Endothelial cell of umbilical vein (primary cell): Measurements from ENCODE around the gene UBE2M. TPM values are rescaled to one million over a fixed set of nuclear protein-coding genes. Genes with fewer than 3 reads are reported as not detected.

Source experiments
- BruUV-seq: library from RNA; stranded (reverse); fragments of 400-500 nt; replicated peaks from 2 replicates; lab custom pipeline; 2021; lab: Mats Ljungman, UMichigan
- CTCF ChIA-PET: fragments of 300-600, 350-600 bp; sonication (Branson Sonifier 250); formaldehyde crosslinking; loops from one replicate; lab custom pipeline; 2021; ENCODE audit warnings: antibody characterized with exemption, inconsistent platforms; lab: Charles Lee
- POLR2A ChIA-PET: fragments of 300-600, 350-600 bp; sonication (Branson Sonifier 250); formaldehyde crosslinking; loops from one replicate; lab custom pipeline; 2021; ENCODE audit warnings: antibody characterized with exemption, inconsistent platforms; lab: Charles Lee
- DNase-seq: peaks from one replicate; pipeline ENCODE4 v3.0.0-alpha.2; 2011; ENCODE audit warnings: low read depth, low spot score
- FAIRE-seq: peaks from 2 replicates; lab custom pipeline; 2011; peaks lifted over from hg19 to GRCh38; lab: Jason Lieb, UNC
- H2AFZ ChIP-seq: 2 replicates; pipeline ENCODE4 v1.6.0; 2012; ENCODE audit warnings: low read depth, low read length, control low read depth, inconsistent platforms
- H3K27ac ChIP-seq: 2 replicates; pipeline ENCODE4 v1.5.1; 2011; ENCODE audit warnings: low read depth, mild to moderate bottlenecking, control low read depth, low read length, moderate library complexity; ENCODE audit not compliant: insufficient read depth
- H3K27me3 ChIP-seq, 2 experiments: 2 replicates each; pipeline versions ENCODE4 v1.6.0 to v1.6.1; 2011; ENCODE audit warnings: low read length in 2 of 2, mixed read lengths in 1 of 2; ENCODE audit not compliant: control insufficient read depth in 2 of 2, insufficient read depth in 2 of 2
- H3K36me3 ChIP-seq, 2 experiments: 2 replicates in 1 of 2; 3 replicates in 1 of 2; pipeline ENCODE4 v1.5.1; 2011; ENCODE audit warnings: low read length in 2 of 2, mild to moderate bottlenecking in 1 of 2, moderate library complexity in 1 of 2; ENCODE audit not compliant: control insufficient read depth in 2 of 2, insufficient read depth in 2 of 2; ENCODE audit errors: extremely low read depth in 1 of 2
- H3K4me1 ChIP-seq: 3 replicates; pipeline ENCODE4 v1.5.1; 2011; ENCODE audit warnings: mild to moderate bottlenecking, low read length; ENCODE audit not compliant: control insufficient read depth, insufficient read depth; ENCODE audit errors: extremely low read depth
- H3K4me2 ChIP-seq: 2 replicates; pipeline ENCODE4 v1.6.1; 2011; ENCODE audit warnings: low read length, control low read depth, mixed read lengths; ENCODE audit not compliant: insufficient read depth
- H3K4me3 ChIP-seq, 3 experiments: fragments of 200-600 bp in 1 of 3; sonication (generic), shearing (Covaris generic) in 1 of 3; replicated peaks in 1 of 3; 2 replicates each; pipeline ENCODE4 v1.5.1; 2011 to 2016; ENCODE audit warnings: control low read depth in 3 of 3, low read length in 3 of 3, mild to moderate bottlenecking in 2 of 3, inconsistent platforms in 1 of 3, low read depth in 1 of 3, moderate library complexity in 1 of 3; ENCODE audit not compliant: insufficient read depth in 1 of 3
- H3K79me2 ChIP-seq: 2 replicates; pipeline ENCODE4 v1.6.0; 2012; ENCODE audit warnings: low read length, inconsistent platforms; ENCODE audit not compliant: control insufficient read depth, insufficient read depth
- H3K9ac ChIP-seq: replicated peaks from 2 replicates; pipeline ENCODE3; 2011; ENCODE audit warnings: low read length, control low read depth; ENCODE audit not compliant: insufficient read depth; ENCODE audit errors: extremely low read depth
- H3K9me1 ChIP-seq: replicated peaks from 3 replicates; pipeline ENCODE4 v1.6.0; 2011; ENCODE audit warnings: mild to moderate bottlenecking, low read length; ENCODE audit not compliant: control insufficient read depth, insufficient read depth; ENCODE audit errors: extremely low read depth
- H3K9me3 ChIP-seq: replicated peaks from 2 replicates; pipeline ENCODE4 v1.5.1; 2012; ENCODE audit warnings: low read length, inconsistent platforms; ENCODE audit not compliant: control insufficient read depth, insufficient read depth
- H4K20me1 ChIP-seq: replicated peaks from 2 replicates; pipeline ENCODE3; 2011; ENCODE audit warnings: mild to moderate bottlenecking, low read length; ENCODE audit not compliant: control insufficient read depth, insufficient read depth; ENCODE audit errors: extremely low read depth
- EZH2 ChIP-seq: IDR thresholded peaks from 2 replicates; pipeline ENCODE4 v1.6.1; 2012; ENCODE audit warnings: borderline replicate concordance, low read depth, mild to moderate bottlenecking, moderate library complexity, low read length, inconsistent platforms; ENCODE audit not compliant: severe bottlenecking
- GATA2 ChIP-seq: IDR thresholded peaks from 2 replicates; pipeline ENCODE4 v1.7.0; 2011; ENCODE audit warnings: low read depth, mild to moderate bottlenecking, moderate library complexity, mixed read lengths, low read length; ENCODE audit not compliant: insufficient read length, insufficient read depth
- JUN ChIP-seq: IDR thresholded peaks from 2 replicates; pipeline ENCODE4 v1.6.1; 2011; ENCODE audit warnings: borderline replicate concordance, low read depth; ENCODE audit not compliant: insufficient read length, insufficient read depth
- MYC ChIP-seq: IDR thresholded peaks from one replicate; pipeline ENCODE4 v1.6.1; 2011; ENCODE audit warnings: mild to moderate bottlenecking, low read depth, low read length
- POLR2A ChIP-seq: IDR thresholded peaks from 2 replicates; pipeline ENCODE4 v1.6.1; 2012; ENCODE audit warnings: low read depth, mild to moderate bottlenecking, control low read depth, low read length
- POLR2AphosphoS5 ChIP-seq: IDR thresholded peaks from 2 replicates; pipeline ENCODE4 v1.6.1; 2012; ENCODE audit warnings: low read depth, mild to moderate bottlenecking, control low read depth, low read length, moderate library complexity; ENCODE audit not compliant: insufficient read depth
- dilution Hi-C: fragments of 300-500 bp; cut with MboI; formaldehyde crosslinking; loops from one replicate; pipeline ENCODE4 v1.15.0; 2019; ENCODE audit warnings: low sequenced_read_pairs; ENCODE audit not compliant: extremely low pct_ligation_motif_present
- intact Hi-C: fragments of 100-400 bp; cut with micrococcal nuclease; formaldehyde crosslinking; loops from one replicate; pipeline ENCODE4 v1.10.0; 2022
- polyA plus RNA-seq, 4 experiments: library from polyadenylated mRNA; depleted of rRNA in 3 of 4; stranded (reverse) in 3 of 4; unstranded in 1 of 4; fragments of >200 nt; gene quantifications; 2 replicates each; pipeline versions ENCODE4 v1.2.1 to v1.2.3, GENCODE V29; 2011 to 2012; ENCODE audit warnings: missing spikeins in 1 of 4
- total RNA-seq: library from RNA; stranded (reverse); gene quantifications from 2 replicates; pipeline ENCODE4 v1.2.3, GENCODE V29; 2021
- TF ChIP-seq, protein P1 (sequence below), 2 donors: IDR thresholded peaks; 1 replicate in 1 of 2; 2 replicates in 1 of 2; pipeline ENCODE4 v1.5.1; 2011; ENCODE audit warnings: low read length in 2 of 2, mild to moderate bottlenecking in 2 of 2, moderate library complexity in 2 of 2, control low read depth in 1 of 2, inconsistent platforms in 1 of 2, low read depth in 1 of 2; ENCODE audit not compliant: insufficient read depth in 1 of 2; ENCODE audit errors: extremely low read depth in 1 of 2
- TF ChIP-seq, protein P2 (sequence below): IDR thresholded peaks from 2 replicates; pipeline ENCODE4 v1.6.1; 2011; ENCODE audit not compliant: insufficient read depth, insufficient read length

UBE2M gene
- total and polyA plus RNA-seq, 2 donors (not counting 3 experiments of a cell fraction or from before 2014, with no cell fraction given) = 87.8 to 102 TPM

DNA sequence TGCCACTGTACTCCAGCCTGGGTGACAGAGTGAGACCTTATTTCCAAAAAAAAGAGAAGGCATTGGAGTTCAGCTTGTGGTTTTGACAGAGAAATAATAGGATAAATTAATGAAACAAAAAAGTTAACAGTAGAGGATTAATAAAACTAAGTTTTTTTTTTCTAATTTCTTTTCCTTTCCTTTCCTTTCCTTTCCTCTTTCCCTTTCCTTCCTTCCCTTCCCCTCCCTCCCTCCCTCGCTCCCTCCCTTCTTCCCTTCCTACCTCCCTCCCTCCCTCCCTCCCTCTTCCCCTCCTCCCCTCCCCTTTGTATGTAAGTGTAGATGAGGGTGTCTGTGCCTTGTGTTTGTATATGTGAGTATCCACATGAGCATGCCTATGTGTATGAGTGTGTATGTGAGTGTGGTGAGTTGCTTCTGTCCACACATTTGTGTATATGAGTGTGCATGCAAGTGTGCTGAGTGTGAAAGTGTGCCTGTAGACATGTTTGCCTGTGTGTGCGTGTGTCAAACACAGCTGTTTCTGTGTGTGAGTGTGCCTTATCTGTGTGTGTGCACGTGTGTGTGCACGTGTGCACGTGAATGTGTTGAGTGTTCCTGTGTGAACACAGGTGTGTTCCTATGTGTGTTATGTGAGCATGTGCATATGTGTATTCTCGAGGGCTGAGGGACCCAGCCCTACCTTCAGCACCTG is 27.2 kb upstream of the UBE2M start:
- no peak overlapping the region for H3K4me3 ChIP-seq
- H3K36me3 ChIP-seq = peaks cover 0 to 16% of the 10 kb centered on the region in 2 experiments
- dilution Hi-C loops (no loop called here), intact Hi-C loops (no loop called here)
- no peak overlapping the region for H3K9ac ChIP-seq
- no peak overlapping the region for H2AFZ ChIP-seq
- no peak for DNase-seq
- no peaks in the 10 kb centered on the region for H3K9me1 ChIP-seq
- TF ChIP-seq, protein P1, sequence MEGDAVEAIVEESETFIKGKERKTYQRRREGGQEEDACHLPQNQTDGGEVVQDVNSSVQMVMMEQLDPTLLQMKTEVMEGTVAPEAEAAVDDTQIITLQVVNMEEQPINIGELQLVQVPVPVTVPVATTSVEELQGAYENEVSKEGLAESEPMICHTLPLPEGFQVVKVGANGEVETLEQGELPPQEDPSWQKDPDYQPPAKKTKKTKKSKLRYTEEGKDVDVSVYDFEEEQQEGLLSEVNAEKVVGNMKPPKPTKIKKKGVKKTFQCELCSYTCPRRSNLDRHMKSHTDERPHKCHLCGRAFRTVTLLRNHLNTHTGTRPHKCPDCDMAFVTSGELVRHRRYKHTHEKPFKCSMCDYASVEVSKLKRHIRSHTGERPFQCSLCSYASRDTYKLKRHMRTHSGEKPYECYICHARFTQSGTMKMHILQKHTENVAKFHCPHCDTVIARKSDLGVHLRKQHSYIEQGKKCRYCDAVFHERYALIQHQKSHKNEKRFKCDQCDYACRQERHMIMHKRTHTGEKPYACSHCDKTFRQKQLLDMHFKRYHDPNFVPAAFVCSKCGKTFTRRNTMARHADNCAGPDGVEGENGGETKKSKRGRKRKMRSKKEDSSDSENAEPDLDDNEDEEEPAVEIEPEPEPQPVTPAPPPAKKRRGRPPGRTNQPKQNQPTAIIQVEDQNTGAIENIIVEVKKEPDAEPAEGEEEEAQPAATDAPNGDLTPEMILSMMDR (IDR thresholded peaks at IDR 0.05; ENCODE audit: extremely low read depth in 1 of 2, insufficient read depth in 1 of 2, low read depth in 1 of 2, low read length in 2 of 2) = no peak
- TF ChIP-seq MYC = no peak
- TF ChIP-seq GATA2 = no peak
- TF ChIP-seq POLR2AphosphoS5 = no peak
- no peak for TF ChIP-seq POLR2A
- TF ChIP-seq, protein P2, sequence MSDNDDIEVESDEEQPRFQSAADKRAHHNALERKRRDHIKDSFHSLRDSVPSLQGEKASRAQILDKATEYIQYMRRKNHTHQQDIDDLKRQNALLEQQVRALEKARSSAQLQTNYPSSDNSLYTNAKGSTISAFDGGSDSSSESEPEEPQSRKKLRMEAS = no peak
- no peak for TF ChIP-seq JUN
- TF ChIP-seq EZH2 = no peak
- no peak overlapping the region for H3K4me2 ChIP-seq
- CTCF ChIA-PET = no interaction called here
- H3K27ac ChIP-seq = no peak overlapping the region
- H3K4me1 ChIP-seq = peaks cover 3% of the 10 kb centered on the region
- FAIRE-seq = no peak
- POLR2A ChIA-PET = no interaction called here
- no peaks in the 10 kb centered on the region for H3K9me3 ChIP-seq
- BruUV-seq = no TSS peak
- no peaks in the 10 kb centered on the region for H4K20me1 ChIP-seq
- H3K79me2 ChIP-seq = no peaks in the 10 kb centered on the region
- no peaks in the 10 kb centered on the region for H3K27me3 ChIP-seq
